Peyer's patch (tissue), 4 donors: ENCODE measurements around the gene LYVE1.

ENCODE experiments used
- POLR2A ChIP-seq, 2 donors: fragments of 450-650 bp; IDR thresholded peaks; one replicate each; pipeline ENCODE4 v1.5.1; 2017; ENCODE audit warnings: antibody characterized with exemption in 2 of 2, mild to moderate bottlenecking in 2 of 2, moderate library complexity in 2 of 2
- TF ChIP-seq, protein P1 (sequence below), 6 experiments: fragments of 450-650 bp in 4 of 6; fragments of 200-600 bp in 2 of 6; sonication (generic) in 1 of 6; IDR thresholded peaks; one replicate each; pipeline ENCODE4 v1.5.1; 2017 to 2019; ENCODE audit warnings: antibody characterized with exemption in 6 of 6, mild to moderate bottlenecking in 3 of 6, moderate library complexity in 1 of 6

GRCh38 chr11:10581481-10582019 lies 13.1 kb upstream of the LYVE1 start:
- TF ChIP-seq, protein P1, sequence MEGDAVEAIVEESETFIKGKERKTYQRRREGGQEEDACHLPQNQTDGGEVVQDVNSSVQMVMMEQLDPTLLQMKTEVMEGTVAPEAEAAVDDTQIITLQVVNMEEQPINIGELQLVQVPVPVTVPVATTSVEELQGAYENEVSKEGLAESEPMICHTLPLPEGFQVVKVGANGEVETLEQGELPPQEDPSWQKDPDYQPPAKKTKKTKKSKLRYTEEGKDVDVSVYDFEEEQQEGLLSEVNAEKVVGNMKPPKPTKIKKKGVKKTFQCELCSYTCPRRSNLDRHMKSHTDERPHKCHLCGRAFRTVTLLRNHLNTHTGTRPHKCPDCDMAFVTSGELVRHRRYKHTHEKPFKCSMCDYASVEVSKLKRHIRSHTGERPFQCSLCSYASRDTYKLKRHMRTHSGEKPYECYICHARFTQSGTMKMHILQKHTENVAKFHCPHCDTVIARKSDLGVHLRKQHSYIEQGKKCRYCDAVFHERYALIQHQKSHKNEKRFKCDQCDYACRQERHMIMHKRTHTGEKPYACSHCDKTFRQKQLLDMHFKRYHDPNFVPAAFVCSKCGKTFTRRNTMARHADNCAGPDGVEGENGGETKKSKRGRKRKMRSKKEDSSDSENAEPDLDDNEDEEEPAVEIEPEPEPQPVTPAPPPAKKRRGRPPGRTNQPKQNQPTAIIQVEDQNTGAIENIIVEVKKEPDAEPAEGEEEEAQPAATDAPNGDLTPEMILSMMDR (IDR thresholded peaks at IDR 0.05), result no peak
- no peak for TF ChIP-seq POLR2A (IDR thresholded peaks at IDR 0.05)
